OCI-LY7 (cell line): ENCODE data around the gene RALGAPA2.

Experiments used
- CTCF ChIP-seq: fragments of 200-600 bp; sonication (generic); conservative IDR thresholded peaks from 2 replicates; pipeline ENCODE4 v1.5.1; 2014; ENCODE audit warnings: mild to moderate bottlenecking, antibody characterized with exemption, low read length, moderate library complexity, mixed read lengths
- EZH2phosphoT487 ChIP-seq: fragments of 200-600 bp; sonication (generic); IDR thresholded peaks from 2 replicates; pipeline ENCODE4 v1.6.1; 2018; ENCODE audit warnings: low read depth, borderline replicate concordance, mild to moderate bottlenecking, mixed run types, antibody characterized with exemption, low read length, moderate library complexity, mixed read lengths

GRCh38 chr20:20744170-20744725 is 31.8 kb upstream of the RALGAPA2 start:
- TF ChIP-seq CTCF (no peak), EZH2phosphoT487 (no peak)
